Stomach smooth muscle (tissue), 2 donors: ENCODE measurements around the gene GABRG3.

ENCODE experiments used
- H3K27ac ChIP-seq: one replicate; pipeline ENCODE4 v1.7.0; 2013; ENCODE audit warnings: mild to moderate bottlenecking, low read length, inconsistent platforms
- H3K27me3 ChIP-seq, 2 donors: one replicate each; pipeline ENCODE4 v1.7.0; 2013; ENCODE audit warnings: low read length in 2 of 2; ENCODE audit not compliant: insufficient read depth in 2 of 2, control insufficient read depth in 1 of 2
- H3K36me3 ChIP-seq, 2 donors: one replicate each; pipeline ENCODE4 v1.7.0; 2013; ENCODE audit warnings: low read length in 2 of 2; ENCODE audit not compliant: control insufficient read depth in 2 of 2, insufficient read depth in 2 of 2
- H3K4me1 ChIP-seq: one replicate; pipeline ENCODE4 v1.7.0; 2013; ENCODE audit warnings: low read length; ENCODE audit not compliant: control insufficient read depth, insufficient read depth
- H3K4me3 ChIP-seq, 2 donors: one replicate each; pipeline ENCODE4 v1.7.0; 2013; ENCODE audit warnings: low read length in 2 of 2
- H3K9ac ChIP-seq, 2 donors: one replicate each; pipeline ENCODE4 v1.7.0; 2013; ENCODE audit warnings: low read length in 2 of 2, mild to moderate bottlenecking in 1 of 2
- H3K9me3 ChIP-seq, 2 donors: one replicate each; pipeline ENCODE4 v1.7.0; 2013; ENCODE audit warnings: low read length in 2 of 2; ENCODE audit not compliant: control insufficient read depth in 2 of 2
- donor health status: healthy.
- donor health status: Pancreatic carcinoma.

GABRG3 gene

GRCh38 chr15:26943866-26944265 is 27.1 kb upstream of the GABRG3 start:
- Histone ChIP-seq H3K9me3 (no peaks in the 10 kb centered on the region), H3K36me3 (no peaks in the 10 kb centered on the region), H3K4me3 (no peak overlapping the region), H3K9ac (no peak overlapping the region), H3K27me3 (no peaks in the 10 kb centered on the region), H3K4me1 (no peaks in the 10 kb centered on the region), H3K27ac (no peak overlapping the region)

- Histone ChIP-seq H3K9me3 (no peaks in the 10 kb centered on the region), H3K9ac (no peak overlapping the region), H3K27ac (no peak overlapping the region), H3K4me1 (no peaks in the 10 kb centered on the region), H3K36me3 (no peaks in the 10 kb centered on the region), H3K4me3 (no peak overlapping the region), H3K27me3 (no peaks in the 10 kb centered on the region)
Observed at GRCh38 chr15:26945046-26945445, 25.9 kb upstream of the GABRG3 start.

- Histone ChIP-seq H3K9ac (no peak overlapping the region), H3K27ac (no peak overlapping the region), H3K9me3 (peaks cover 3 to 7% of the 10 kb centered on the region in 2 donors), H3K4me3 (no peak overlapping the region), H3K36me3 (no peaks in the 10 kb centered on the region), H3K27me3 (no peaks in the 10 kb centered on the region), H3K4me1 (no peaks in the 10 kb centered on the region)
Observed at GRCh38 chr15:26950001-26950400, 21.0 kb upstream of the GABRG3 start.

GRCh38 chr15:26954403-26954802 is 16.6 kb upstream of the GABRG3 start:
- Histone ChIP-seq H3K4me1 (no peaks in the 10 kb centered on the region), H3K9me3 (peaks cover 3 to 7% of the 10 kb centered on the region in 2 donors), H3K27me3 (no peaks in the 10 kb centered on the region), H3K9ac (no peak overlapping the region), H3K36me3 (no peaks in the 10 kb centered on the region), H3K27ac (no peak overlapping the region), H3K4me3 (no peak overlapping the region)

GRCh38 chr15:26967719-26968269 is 3.2 kb upstream of the GABRG3 start:
- Histone ChIP-seq H3K4me3 (no peak overlapping the region), H3K4me1 (no peaks in the 10 kb centered on the region), H3K27me3 (peaks cover 2 to 13% of the 10 kb centered on the region in 2 donors)

GRCh38 chr15:26968806-26969205 is 2.2 kb upstream of the GABRG3 start:
- Histone ChIP-seq H3K36me3 (no peaks in the 10 kb centered on the region), H3K27ac (no peak overlapping the region), H3K9ac (no peak overlapping the region), H3K27me3 (peaks cover 2 to 13% of the 10 kb centered on the region in 2 donors), H3K4me1 (no peaks in the 10 kb centered on the region), H3K9me3 (peaks cover 0 to 2% of the 10 kb centered on the region in 2 donors), H3K4me3 (no peak overlapping the region)

More at GRCh38 chr15:26967719-26968269, 3.2 kb upstream of the GABRG3 start:
- peaks cover 0 to 2% of the 10 kb centered on the region in 2 donors for H3K9me3 ChIP-seq
- no peak overlapping the region for H3K9ac ChIP-seq
- no peaks in the 10 kb centered on the region for H3K36me3 ChIP-seq
- no peak overlapping the region for H3K27ac ChIP-seq

- Histone ChIP-seq H3K4me3 (no peak overlapping the region), H3K4me1 (no peaks in the 10 kb centered on the region), H3K27me3 (peaks cover 2 to 13% of the 10 kb centered on the region in 2 donors), H3K36me3 (no peaks in the 10 kb centered on the region), H3K9ac (no peak overlapping the region), H3K27ac (no peak overlapping the region), H3K9me3 (peaks cover 0 to 2% of the 10 kb centered on the region in 2 donors)
Observed at GRCh38 chr15:26971271-26972018, 464 bp downstream of the GABRG3 start.

GRCh38 chr15:26972636-26973035 is 1.7 kb downstream of the GABRG3 start:
- Histone ChIP-seq H3K4me3 (no peak overlapping the region), H3K27me3 (peaks cover 2 to 13% of the 10 kb centered on the region in 2 donors), H3K36me3 (no peaks in the 10 kb centered on the region)

GRCh38 chr15:26974120-26974780 is 3.3 kb downstream of the GABRG3 start:
- H3K9me3 ChIP-seq, result no peaks in the 10 kb centered on the region
- no peaks in the 10 kb centered on the region for H3K4me1 ChIP-seq
- H3K27ac ChIP-seq, result no peak overlapping the region
- no peak overlapping the region for H3K4me3 ChIP-seq
- no peaks in the 10 kb centered on the region for H3K36me3 ChIP-seq
- H3K27me3 ChIP-seq, result peaks cover 2 to 8% of the 10 kb centered on the region in 2 donors
- H3K9ac ChIP-seq, result no peak overlapping the region

More at GRCh38 chr15:26972636-26973035, 1.7 kb downstream of the GABRG3 start:
- Histone ChIP-seq H3K9me3 (peaks cover 0 to 2% of the 10 kb centered on the region in 2 donors), H3K9ac (no peak overlapping the region), H3K4me1 (no peaks in the 10 kb centered on the region), H3K27ac (no peak overlapping the region)

- H3K4me3 ChIP-seq, result no peak overlapping the region
- peaks cover 0 to 2% of the 10 kb centered on the region in 2 donors for H3K9me3 ChIP-seq
- no peaks in the 10 kb centered on the region for H3K36me3 ChIP-seq
- no peak overlapping the region for H3K9ac ChIP-seq
- H3K4me1 ChIP-seq, result no peaks in the 10 kb centered on the region
- no peak overlapping the region for H3K27ac ChIP-seq
- no peaks in the 10 kb centered on the region for H3K27me3 ChIP-seq
Observed at GRCh38 chr15:26981492-26981891, 10.5 kb downstream of the GABRG3 start.
